HG03097 (cell line): ENCODE results near the gene TMEM59.
"Not testable (repeated sequence)": the region's sequence is repeated elsewhere in the genome, so short reads cannot be mapped to it uniquely, and the experiment has no call there.

Experiments used
- ATAC-seq: cut with Tn5 transposase; IDR thresholded peaks from one replicate; pipeline ENCODE4 v1.9.1; 2021; ENCODE audit not compliant: unreplicated experiment, low FRiP score

Gene TMEM59

GRCh38 chr1:54013393-54014008 is 39.5 kb downstream of the TMEM59 start:
- ATAC-seq: no peak

GRCh38 chr1:54012863-54013262 is 40.1 kb downstream of the TMEM59 start:
- ATAC-seq: no peak

DNA sequence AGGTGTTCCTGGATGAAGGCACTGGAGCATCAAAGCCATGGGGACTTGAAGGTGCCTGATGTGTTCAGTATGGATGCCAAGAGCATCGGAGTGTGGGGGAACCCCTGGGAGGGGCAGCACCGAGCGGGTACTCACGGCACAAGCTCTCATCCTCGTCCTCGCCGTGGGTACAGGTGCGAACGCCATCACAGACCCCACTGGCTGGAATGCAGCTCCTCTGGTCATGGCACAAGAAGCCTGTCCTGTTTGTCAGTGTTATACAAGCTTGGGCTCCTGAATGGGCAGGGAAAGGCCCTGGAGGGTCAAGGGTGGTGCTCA is 41.0 kb downstream of the TMEM59 start:
- ATAC-seq: no peak

GRCh38 chr1:54011316-54012007 is 41.5 kb downstream of the TMEM59 start:
- no peak for ATAC-seq

DNA sequence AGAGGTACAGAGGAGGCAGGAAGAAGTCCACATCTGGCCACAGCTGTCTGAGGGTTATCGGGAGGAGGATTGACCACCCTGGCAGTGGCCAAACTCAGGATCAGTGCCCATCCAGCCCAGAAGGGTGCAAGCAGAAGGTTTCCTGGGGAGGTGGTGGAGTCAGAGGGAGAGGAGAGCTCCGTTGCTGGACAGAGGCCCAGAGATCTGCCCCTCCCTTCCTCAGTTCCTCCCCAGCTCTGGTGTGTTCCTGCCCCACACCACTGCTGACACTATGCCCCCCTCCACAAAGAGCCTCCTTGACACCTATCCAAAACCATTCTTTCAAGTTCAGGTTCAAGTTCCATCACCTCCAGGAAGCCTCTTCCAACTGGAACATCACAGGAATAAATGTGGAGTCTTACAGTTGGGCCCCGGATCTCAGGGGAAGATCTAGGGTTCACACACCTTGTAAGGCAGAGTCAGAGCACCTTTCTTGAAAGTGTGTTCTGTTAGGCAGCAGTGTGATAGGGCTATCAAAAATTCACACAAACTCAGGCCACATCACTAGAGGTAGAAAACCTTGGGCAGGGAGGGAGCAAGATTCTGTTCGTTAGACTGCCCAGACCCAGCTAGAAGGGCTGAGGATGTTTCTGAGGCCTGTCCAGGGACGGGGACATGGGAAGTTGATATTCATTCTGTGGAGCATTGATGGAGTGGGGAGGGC is 42.4 kb downstream of the TMEM59 start:
- no peak for ATAC-seq

- ATAC-seq: no peak
Observed at GRCh38 chr1:54009406-54009805, 43.6 kb downstream of the TMEM59 start.

GRCh38 chr1:54008876-54009275 is 44.1 kb downstream of the TMEM59 start:
- no peak for ATAC-seq

GRCh38 chr1:54007613-54008012 is 45.4 kb downstream of the TMEM59 start:
- no peak for ATAC-seq

- no peak for ATAC-seq
Observed at GRCh38 chr1:54006508-54006907, 46.5 kb downstream of the TMEM59 start.

GRCh38 chr1:54004481-54005049 is 48.4 kb downstream of the TMEM59 start:
- ATAC-seq: no peak

DNA sequence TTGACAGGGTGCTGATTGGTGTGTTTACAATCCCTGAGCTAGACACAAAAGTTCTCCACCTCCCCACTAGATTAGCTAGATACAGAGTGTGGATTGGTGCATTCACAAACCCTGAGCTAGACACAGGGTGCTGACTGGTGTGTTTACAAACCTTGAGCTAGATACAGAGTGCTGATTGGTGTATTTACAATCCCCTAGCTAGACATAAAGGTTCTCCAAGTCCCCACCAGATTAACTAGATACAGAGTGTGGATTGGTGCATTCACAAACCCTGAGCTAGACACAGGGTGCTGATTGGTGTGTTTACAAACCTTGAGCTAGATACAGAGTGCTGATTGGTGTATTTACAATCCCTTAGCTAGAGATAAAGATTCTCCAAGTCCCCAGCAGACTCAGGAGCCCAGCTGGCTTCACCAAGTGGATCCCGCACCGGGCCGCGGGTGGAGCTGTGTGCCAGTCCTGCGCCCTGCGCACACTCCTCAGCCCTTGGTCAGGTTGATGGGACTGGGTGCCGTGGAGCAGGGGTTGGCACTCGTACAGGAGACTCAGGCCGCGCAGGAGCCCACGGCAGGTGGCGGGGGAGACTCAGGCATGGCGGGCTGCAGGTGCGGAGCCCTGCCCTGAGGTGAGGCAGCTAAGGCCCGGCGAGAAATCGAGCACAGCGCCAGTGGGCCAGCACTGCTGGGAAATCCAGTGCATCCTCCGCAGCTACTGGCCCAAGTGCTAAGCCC is 49.1 kb downstream of the TMEM59 start:
- ATAC-seq: not testable (repeated sequence)

DNA sequence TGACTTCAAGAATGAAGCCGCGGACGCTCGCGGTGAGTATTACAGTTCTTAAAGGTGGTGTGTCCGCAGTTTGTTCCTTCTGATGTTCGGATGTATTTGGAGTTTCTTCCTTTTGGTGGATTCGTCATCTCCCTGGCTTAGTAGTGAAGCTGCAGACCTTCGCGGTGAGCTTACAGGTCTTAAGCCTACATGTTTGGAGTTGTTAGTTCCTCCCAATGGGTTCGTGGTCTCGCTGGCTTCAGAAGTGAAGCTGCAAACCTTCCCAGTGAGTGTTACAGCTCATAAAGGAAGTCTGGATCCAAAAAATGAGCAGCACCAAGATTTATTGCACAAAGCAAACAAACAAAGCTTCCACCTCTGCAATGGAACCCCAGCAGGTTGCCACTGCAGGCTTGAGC is 49.8 kb downstream of the TMEM59 start:
- ATAC-seq: no peak

DNA sequence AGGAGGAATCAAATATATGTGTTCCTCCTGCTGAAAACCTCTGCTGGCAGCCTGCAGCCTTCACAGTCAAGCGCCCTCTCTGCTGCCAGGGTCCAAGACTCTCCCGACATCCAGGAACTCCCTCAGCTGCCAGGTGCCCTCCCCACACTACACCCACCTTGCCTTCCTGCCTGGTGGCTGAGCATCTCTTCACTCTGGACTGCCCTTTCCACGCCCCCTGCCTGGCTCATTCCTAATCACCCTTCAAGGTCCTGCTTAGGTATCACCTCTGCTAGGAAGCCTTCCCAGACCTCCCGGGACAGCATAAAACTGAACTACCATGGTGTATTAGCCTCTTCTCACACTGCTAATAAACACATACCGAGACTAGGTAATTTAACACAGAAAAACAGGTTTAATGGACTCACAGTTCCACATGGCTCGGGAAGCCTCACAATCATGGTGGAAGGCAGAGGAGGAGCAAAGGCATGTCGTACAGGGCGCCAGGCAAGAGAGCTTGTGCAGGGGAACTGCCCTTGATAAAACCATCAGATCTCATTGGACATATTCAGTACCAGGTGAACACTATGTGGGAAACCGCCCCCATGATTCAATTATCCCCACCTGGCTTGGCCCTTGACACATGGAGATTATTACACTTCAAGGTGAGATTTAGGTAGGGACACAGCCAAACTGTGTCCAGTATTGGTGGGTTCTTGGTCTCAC is 50.3 kb downstream of the TMEM59 start:
- no peak for ATAC-seq

GRCh38 chr1:54001591-54001990 is 51.4 kb downstream of the TMEM59 start:
- ATAC-seq: no peak

DNA sequence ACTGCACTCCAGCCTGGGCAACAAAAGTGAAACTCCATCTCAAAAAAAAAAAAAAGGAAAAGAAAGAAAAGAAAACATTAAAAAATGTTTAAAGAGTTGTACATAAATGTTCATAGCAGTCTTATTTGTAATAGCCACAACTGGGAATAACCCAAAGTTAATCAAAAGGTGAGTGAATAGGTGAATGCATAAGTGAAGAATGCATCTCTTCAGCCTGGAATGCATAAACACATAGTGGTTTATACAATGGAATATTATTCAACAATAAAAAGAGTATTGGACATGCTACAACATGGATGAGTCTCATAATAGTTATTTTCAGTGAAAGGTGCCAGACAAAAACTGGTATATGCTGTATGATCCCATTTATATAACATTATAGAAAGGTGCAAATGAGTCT is 53.1 kb downstream of the TMEM59 start:
- no peak for ATAC-seq

DNA sequence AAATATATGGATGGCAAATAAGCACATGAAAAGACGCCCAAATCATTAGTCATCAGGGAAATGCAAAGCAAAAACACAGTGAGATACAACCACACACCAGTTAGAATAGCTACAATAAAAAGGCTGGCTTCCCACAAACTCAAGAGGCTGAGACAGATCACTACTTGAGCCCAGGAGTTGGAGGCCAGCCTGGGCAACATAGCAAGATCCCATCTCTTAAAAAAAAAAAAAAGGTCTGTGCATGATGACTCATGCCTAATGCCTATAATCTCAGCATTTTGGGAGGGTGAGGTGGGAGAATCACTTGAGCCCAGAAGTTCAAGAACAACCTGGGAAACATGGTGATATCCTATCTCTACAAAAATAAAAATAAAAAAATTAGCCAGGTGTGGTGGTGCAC is 54.8 kb downstream of the TMEM59 start:
- ATAC-seq: no peak

GRCh38 chr1:53995683-53996082 is 57.3 kb downstream of the TMEM59 start:
- no peak for ATAC-seq

- not testable (repeated sequence) for ATAC-seq
Observed at GRCh38 chr1:53994516-53994915, 58.5 kb downstream of the TMEM59 start.

- ATAC-seq: no peak
Observed at GRCh38 chr1:53992085-53992874, 60.7 kb downstream of the TMEM59 start.

GRCh38 chr1:53987880-53988279 is 65.1 kb downstream of the TMEM59 start:
- no peak for ATAC-seq
